Astrocyte of the spinal cord (primary cell): ENCODE data around the gene APBB1IP.

ENCODE experiments used
- DNase-seq: peaks from one replicate; pipeline ENCODE4 v3.0.0; 2011; ENCODE audit warnings: low read depth, low spot score
- H3K4me3 ChIP-seq: 2 replicates; pipeline ENCODE4 v1.5.1; 2011; ENCODE audit warnings: low read depth, mild to moderate bottlenecking, low read length, moderate library complexity
- CTCF ChIP-seq: IDR thresholded peaks from 2 replicates; pipeline ENCODE4 v1.5.1; 2012; ENCODE audit warnings: low read depth, mild to moderate bottlenecking, low read length, inconsistent platforms
- in situ Hi-C: cut with HindIII; loops from 2 replicates; pipeline ENCODE4 v1.10.0; 2017; ENCODE audit warnings: low sequenced_read_pairs

Gene APBB1IP

GRCh38 chr10:26525586-26525985 is 87.4 kb downstream of the APBB1IP start:
- DNase-seq = no peak
- no peak for TF ChIP-seq CTCF
- H3K4me3 ChIP-seq = no peak overlapping the region
- in situ Hi-C loops = no loop called here

DNA sequence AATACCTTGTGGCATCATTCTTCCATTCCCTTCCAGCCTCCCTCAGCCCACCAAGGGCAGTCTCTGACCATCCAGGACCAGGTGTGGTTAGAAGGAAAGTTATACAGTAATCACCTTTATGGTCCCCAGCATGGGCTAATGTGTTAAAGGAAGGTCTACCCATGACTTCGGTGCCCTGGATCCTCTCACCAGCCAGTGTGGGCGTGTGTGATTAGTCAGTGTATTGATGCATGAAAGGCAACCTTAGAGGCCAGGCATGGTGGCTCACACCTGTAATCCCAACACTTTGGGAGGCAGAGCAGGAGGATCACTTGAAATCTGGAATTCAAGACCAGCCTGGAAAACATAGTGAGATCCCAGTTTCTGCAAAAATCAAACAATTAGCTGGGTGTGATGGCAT is 88.9 kb downstream of the APBB1IP start:
- H3K4me3 ChIP-seq = no peak overlapping the region
- no peak for DNase-seq
- TF ChIP-seq CTCF = no peak
- in situ Hi-C loops = no loop called here

- in situ Hi-C loops = no loop called here
- TF ChIP-seq CTCF = no peak
- no peak overlapping the region for H3K4me3 ChIP-seq
- DNase-seq = no peak
Measured at GRCh38 chr10:26528048-26528447, 89.9 kb downstream of the APBB1IP start.

GRCh38 chr10:26528715-26529393 is 90.7 kb downstream of the APBB1IP start:
- no peak for TF ChIP-seq CTCF
- DNase-seq = no peak
- in situ Hi-C loops = no loop called here
- no peak overlapping the region for H3K4me3 ChIP-seq

DNA sequence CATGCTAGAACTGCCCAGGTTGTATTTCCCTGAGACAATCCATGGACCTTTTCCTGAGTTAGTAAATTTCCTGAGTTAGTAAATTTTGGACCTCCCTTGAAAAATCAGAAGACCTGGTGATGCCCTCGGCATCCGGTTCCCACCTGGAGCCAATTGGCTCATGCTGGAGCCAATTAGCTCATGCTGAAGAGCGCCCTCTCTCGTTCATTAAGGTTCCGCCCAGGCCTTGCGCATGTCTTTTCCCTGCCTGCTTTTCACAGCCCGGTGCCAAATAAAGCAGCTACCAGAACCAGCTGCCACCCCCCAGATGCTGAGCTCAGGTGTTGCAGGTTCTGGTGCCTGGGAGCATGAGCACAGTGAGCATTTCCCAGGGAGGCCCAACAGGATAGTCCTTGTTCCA is 96.2 kb downstream of the APBB1IP start:
- TF ChIP-seq CTCF = no peak
- DNase-seq = no peak
- H3K4me3 ChIP-seq = no peak overlapping the region
- in situ Hi-C loops = no loop called here

- in situ Hi-C loops = no loop called here
- H3K4me3 ChIP-seq = no peak overlapping the region
Measured at GRCh38 chr10:26540601-26541000, 102.5 kb downstream of the APBB1IP start.

More at GRCh38 chr10:26540601-26541000, 102.5 kb downstream of the APBB1IP start:
- no peak for DNase-seq
- no peak for TF ChIP-seq CTCF
